HL-60 (cell line): ENCODE results near the gene MCUB.

Source experiments
- DNase-seq, 2 experiments: peaks; one replicate each; pipeline ENCODE4 v3.0.0-alpha.2; 2010 to 2020; ENCODE audit warnings: low read depth in 1 of 2, low spot score in 1 of 2
- H3K27ac ChIP-seq: fragments of 250-450 bp; sonication (Bioruptor Pico); replicated peaks from 2 replicates; pipeline ENCODE4 v1.5.1; 2020; ENCODE audit warnings: mild to moderate bottlenecking, moderate library complexity
- H3K27me3 ChIP-seq: fragments of 250-450 bp; sonication (Bioruptor Pico); 2 replicates; pipeline ENCODE4 v1.5.1; 2021; ENCODE audit warnings: mild to moderate bottlenecking, moderate library complexity; ENCODE audit not compliant: insufficient read depth, poor library complexity, severe bottlenecking
- H3K4me3 ChIP-seq: replicated peaks from 2 replicates; pipeline ENCODE4 v1.5.1; 2011; ENCODE audit warnings: mild to moderate bottlenecking, control low read depth, low read length; ENCODE audit not compliant: insufficient read depth
- GABPA ChIP-seq: IDR thresholded peaks from 2 replicates; pipeline ENCODE4 v1.6.1; 2012; ENCODE audit warnings: low read depth
- POLR2AphosphoS5 ChIP-seq: IDR thresholded peaks from 2 replicates; pipeline ENCODE4 v1.6.1; 2012; ENCODE audit warnings: low read depth
- SPI1 ChIP-seq: IDR thresholded peaks from 2 replicates; pipeline ENCODE4 v1.6.1; 2012; ENCODE audit warnings: low read depth, mild to moderate bottlenecking, borderline replicate concordance
- TF ChIP-seq, protein P1 (sequence below): IDR thresholded peaks from one replicate; pipeline ENCODE4 v1.5.1; 2011; ENCODE audit warnings: low read length, control low read depth, inconsistent platforms; ENCODE audit not compliant: insufficient read depth
- TF ChIP-seq, protein P2 (sequence below): IDR thresholded peaks from 2 replicates; pipeline ENCODE4 v1.6.1; 2012; ENCODE audit warnings: low read depth; ENCODE audit not compliant: insufficient replicate concordance

The MCUB gene

DNA sequence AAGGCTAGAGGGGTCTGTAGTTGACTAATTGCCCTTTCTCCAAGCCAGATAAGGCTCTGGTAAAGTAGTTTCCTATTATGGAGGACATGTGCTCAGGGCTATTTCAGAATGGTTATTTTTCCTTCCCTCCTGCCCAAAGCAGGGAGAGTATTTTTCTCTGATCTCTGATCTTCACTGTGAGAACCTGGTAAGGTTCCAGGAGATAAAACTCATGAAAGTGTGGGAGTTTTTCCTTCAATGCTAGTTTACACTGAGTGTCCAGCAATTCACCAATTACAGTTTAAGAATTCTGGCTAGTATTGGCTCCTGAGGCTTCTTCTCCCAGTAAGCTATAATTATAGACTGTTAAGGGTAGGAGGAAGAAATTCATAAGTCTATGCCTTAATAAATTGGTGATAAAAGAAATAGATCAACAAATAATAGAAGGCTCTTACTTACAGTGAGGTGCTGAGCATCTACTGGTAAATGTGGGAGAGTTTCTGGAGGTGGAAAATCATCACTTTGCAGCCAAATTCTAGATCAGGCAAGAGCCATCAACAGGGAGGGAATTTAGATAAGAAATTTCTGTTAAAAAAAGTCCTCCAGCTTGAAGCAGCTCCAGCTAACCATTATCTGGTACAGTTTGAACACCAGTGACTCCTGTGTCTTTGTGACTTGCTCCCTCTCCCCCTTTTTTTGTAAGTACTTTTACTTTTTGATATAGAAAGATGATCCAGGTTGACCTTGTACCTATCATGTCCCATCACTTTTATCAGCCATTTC lies 112.3 kb downstream of the MCUB start:
- H3K4me3 ChIP-seq = no peak overlapping the region
- no peak for DNase-seq
- H3K27ac ChIP-seq = no peak overlapping the region
- no peak for TF ChIP-seq SPI1
- TF ChIP-seq, protein P1, sequence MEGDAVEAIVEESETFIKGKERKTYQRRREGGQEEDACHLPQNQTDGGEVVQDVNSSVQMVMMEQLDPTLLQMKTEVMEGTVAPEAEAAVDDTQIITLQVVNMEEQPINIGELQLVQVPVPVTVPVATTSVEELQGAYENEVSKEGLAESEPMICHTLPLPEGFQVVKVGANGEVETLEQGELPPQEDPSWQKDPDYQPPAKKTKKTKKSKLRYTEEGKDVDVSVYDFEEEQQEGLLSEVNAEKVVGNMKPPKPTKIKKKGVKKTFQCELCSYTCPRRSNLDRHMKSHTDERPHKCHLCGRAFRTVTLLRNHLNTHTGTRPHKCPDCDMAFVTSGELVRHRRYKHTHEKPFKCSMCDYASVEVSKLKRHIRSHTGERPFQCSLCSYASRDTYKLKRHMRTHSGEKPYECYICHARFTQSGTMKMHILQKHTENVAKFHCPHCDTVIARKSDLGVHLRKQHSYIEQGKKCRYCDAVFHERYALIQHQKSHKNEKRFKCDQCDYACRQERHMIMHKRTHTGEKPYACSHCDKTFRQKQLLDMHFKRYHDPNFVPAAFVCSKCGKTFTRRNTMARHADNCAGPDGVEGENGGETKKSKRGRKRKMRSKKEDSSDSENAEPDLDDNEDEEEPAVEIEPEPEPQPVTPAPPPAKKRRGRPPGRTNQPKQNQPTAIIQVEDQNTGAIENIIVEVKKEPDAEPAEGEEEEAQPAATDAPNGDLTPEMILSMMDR = no peak
- TF ChIP-seq, protein P2, sequence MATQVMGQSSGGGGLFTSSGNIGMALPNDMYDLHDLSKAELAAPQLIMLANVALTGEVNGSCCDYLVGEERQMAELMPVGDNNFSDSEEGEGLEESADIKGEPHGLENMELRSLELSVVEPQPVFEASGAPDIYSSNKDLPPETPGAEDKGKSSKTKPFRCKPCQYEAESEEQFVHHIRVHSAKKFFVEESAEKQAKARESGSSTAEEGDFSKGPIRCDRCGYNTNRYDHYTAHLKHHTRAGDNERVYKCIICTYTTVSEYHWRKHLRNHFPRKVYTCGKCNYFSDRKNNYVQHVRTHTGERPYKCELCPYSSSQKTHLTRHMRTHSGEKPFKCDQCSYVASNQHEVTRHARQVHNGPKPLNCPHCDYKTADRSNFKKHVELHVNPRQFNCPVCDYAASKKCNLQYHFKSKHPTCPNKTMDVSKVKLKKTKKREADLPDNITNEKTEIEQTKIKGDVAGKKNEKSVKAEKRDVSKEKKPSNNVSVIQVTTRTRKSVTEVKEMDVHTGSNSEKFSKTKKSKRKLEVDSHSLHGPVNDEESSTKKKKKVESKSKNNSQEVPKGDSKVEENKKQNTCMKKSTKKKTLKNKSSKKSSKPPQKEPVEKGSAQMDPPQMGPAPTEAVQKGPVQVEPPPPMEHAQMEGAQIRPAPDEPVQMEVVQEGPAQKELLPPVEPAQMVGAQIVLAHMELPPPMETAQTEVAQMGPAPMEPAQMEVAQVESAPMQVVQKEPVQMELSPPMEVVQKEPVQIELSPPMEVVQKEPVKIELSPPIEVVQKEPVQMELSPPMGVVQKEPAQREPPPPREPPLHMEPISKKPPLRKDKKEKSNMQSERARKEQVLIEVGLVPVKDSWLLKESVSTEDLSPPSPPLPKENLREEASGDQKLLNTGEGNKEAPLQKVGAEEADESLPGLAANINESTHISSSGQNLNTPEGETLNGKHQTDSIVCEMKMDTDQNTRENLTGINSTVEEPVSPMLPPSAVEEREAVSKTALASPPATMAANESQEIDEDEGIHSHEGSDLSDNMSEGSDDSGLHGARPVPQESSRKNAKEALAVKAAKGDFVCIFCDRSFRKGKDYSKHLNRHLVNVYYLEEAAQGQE = no peak
- TF ChIP-seq POLR2AphosphoS5 = no peak
- TF ChIP-seq GABPA = no peak
- H3K27me3 ChIP-seq = no peaks in the 10 kb centered on the region

DNA sequence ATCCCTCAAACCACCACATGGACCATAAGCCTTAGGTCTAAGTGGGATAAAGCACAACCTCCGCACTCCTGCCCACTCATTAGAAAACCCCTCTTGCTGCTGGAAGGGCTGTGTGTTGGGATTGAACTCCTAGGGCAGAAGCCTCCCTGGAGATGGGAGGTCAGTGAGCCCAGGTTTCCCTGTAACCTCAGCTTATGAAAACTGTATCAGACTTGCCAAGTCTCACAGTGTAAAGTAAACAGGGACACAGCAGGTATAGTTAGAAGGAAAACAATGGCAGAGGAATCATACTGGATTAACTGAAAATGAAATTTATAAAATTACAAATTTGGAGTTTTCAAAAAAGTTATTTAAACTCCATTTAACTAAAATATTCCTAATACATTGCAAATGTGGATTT lies 113.3 kb downstream of the MCUB start:
- Histone ChIP-seq H3K27me3 (no peaks in the 10 kb centered on the region), H3K4me3 (no peak overlapping the region), H3K27ac (no peak overlapping the region)
- no peak for TF ChIP-seq POLR2AphosphoS5
- TF ChIP-seq GABPA = no peak
- TF ChIP-seq, protein P1 = no peak
- TF ChIP-seq SPI1 = no peak
- TF ChIP-seq, protein P2 = no peak
- no peak for DNase-seq

DNA sequence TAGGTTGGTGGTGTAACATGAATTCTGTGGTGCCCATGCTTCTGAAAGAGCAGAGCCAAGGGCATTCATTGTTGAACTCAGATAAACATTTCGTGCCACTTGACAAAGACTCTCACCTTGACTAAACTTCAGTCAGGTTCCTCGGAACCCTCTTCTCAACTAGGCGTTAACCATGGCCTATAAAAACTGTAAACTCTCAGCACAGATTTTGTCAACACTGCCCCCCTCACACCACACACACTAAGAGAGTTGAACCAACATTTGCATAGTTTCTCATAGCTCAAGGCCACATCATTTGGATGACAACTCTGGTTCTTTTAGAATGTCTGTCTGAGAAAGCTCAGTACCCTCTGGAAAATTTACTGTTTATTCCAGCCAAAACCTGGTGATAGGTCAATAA lies 115.1 kb downstream of the MCUB start:
- Histone ChIP-seq H3K27me3 (no peaks in the 10 kb centered on the region), H3K4me3 (no peak overlapping the region), H3K27ac (no peak overlapping the region)
- DNase-seq = no peak
- TF ChIP-seq POLR2AphosphoS5 (no peak), GABPA (no peak), SPI1 (no peak)
- TF ChIP-seq, protein P2 = no peak
- TF ChIP-seq, protein P1 = no peak
